SK-N-SH (cell line): ENCODE results near the gene GSTM2. TPM values are rescaled to one million over a fixed set of nuclear protein-coding genes. Genes with fewer than 3 reads are reported as not detected.

Experiments
- CTCF ChIA-PET: fragments of 300-600, 350-600 bp; formaldehyde crosslinking; extraction: SDS; loops from one replicate; lab custom pipeline; 2021; lab: Yijun Ruan, JAX
- POLR2A ChIA-PET: fragments of 350-600 bp; sonication (Branson Sonifier 250); formaldehyde crosslinking; extraction: SDS; loops from one replicate; lab custom pipeline; 2020; ENCODE audit warnings: antibody characterized with exemption, inconsistent platforms; lab: Yijun Ruan, JAX
- DNase-seq: peaks from one replicate; pipeline ENCODE4 v3.0.0; 2012
- H2AFZ ChIP-seq: fragments of 200-600 bp; sonication (generic); 2 replicates; pipeline ENCODE4 v1.8.1; 2016; ENCODE audit warnings: antibody characterized with exemption, mild to moderate bottlenecking, low read depth
- H3F3A ChIP-seq: fragments of 200-600 bp; sonication (generic); replicated peaks from 2 replicates; pipeline ENCODE3; 2016; ENCODE audit warnings: antibody characterized with exemption, mild to moderate bottlenecking; ENCODE audit not compliant: insufficient read depth
- H3K27ac ChIP-seq, 2 experiments: fragments of 200-500 bp in 1 of 2; fragments of 200-600 bp in 1 of 2; sonication (Bioruptor generic) in 1 of 2; sonication (generic), shearing (Covaris generic) in 1 of 2; 2 replicates each; pipeline versions ENCODE4 v1.5.1 to v1.6.1; 2014 to 2016; ENCODE audit warnings: low read depth in 2 of 2, inconsistent platforms in 1 of 2, low read length in 1 of 2, mild to moderate bottlenecking in 1 of 2, mixed read lengths in 1 of 2
- H3K27me3 ChIP-seq: fragments of 200-600 bp; sonication (generic), shearing (Covaris generic); 2 replicates; pipeline ENCODE4 v1.6.1; 2016; ENCODE audit warnings: mixed run types; ENCODE audit not compliant: insufficient read depth
- H3K36me3 ChIP-seq, 2 experiments: fragments of 200-500 bp in 1 of 2; fragments of 200-600 bp in 1 of 2; sonication (Bioruptor generic) in 1 of 2; sonication (generic) in 1 of 2; replicated peaks in 1 of 2; 2 replicates each; pipeline versions ENCODE3 to v1.5.1; 2014 to 2016; ENCODE audit warnings: low read length in 1 of 2, mild to moderate bottlenecking in 1 of 2; ENCODE audit not compliant: insufficient read depth in 2 of 2, control insufficient read depth in 1 of 2
- H3K4me1 ChIP-seq, 2 experiments: fragments of 200-500 bp in 1 of 2; fragments of 200-600 bp in 1 of 2; sonication (Bioruptor generic) in 1 of 2; sonication (generic), shearing (Covaris generic) in 1 of 2; 2 replicates each; pipeline versions ENCODE4 v1.5.1 to v1.6.1; 2014 to 2016; ENCODE audit warnings: low read depth in 1 of 2, low read length in 1 of 2, mixed run types in 1 of 2; ENCODE audit not compliant: insufficient read depth in 2 of 2, control insufficient read depth in 1 of 2
- H3K4me2 ChIP-seq: fragments of 200-600 bp; sonication (generic), shearing (Covaris generic); 2 replicates; pipeline ENCODE4 v1.6.1; 2017; ENCODE audit warnings: mixed run types
- H3K4me3 ChIP-seq, 2 experiments: fragments of 200-500 bp in 1 of 2; fragments of 200-600 bp in 1 of 2; sonication (Bioruptor generic) in 1 of 2; sonication (generic), shearing (Covaris generic) in 1 of 2; 2 replicates each; pipeline versions ENCODE4 v1.5.1 to v1.8.1; 2014 to 2016; ENCODE audit warnings: low read depth in 2 of 2, inconsistent platforms in 1 of 2, low read length in 1 of 2, mild to moderate bottlenecking in 1 of 2, mixed read lengths in 1 of 2, moderate library complexity in 1 of 2
- H3K79me2 ChIP-seq: fragments of 200-600 bp; sonication (generic); 2 replicates; pipeline ENCODE4 v1.8.1; 2017; ENCODE audit warnings: mild to moderate bottlenecking; ENCODE audit not compliant: insufficient read depth
- H3K9ac ChIP-seq: fragments of 200-600 bp; sonication (generic); 2 replicates; pipeline ENCODE4 v1.6.1; 2017; ENCODE audit warnings: mixed run types
- H3K9me2 ChIP-seq: fragments of 200-600 bp; sonication (generic); 2 replicates; pipeline ENCODE4 v1.6.1; 2017; ENCODE audit warnings: mixed run types
- H3K9me3 ChIP-seq: fragments of 200-600 bp; sonication (generic); 2 replicates; pipeline ENCODE4 v1.6.1; 2017; ENCODE audit warnings: mixed run types, mild to moderate bottlenecking, moderate library complexity
- H4K20me1 ChIP-seq: fragments of 200-600 bp; sonication (generic); 2 replicates; pipeline ENCODE4 v1.6.1; 2017; ENCODE audit warnings: mild to moderate bottlenecking, mixed run types; ENCODE audit not compliant: insufficient read depth
- CHD2 ChIP-seq: fragments of 150-350 bp; IDR thresholded peaks from 2 replicates; pipeline ENCODE4 v1.6.1; 2018; ENCODE audit warnings: low read length; ENCODE audit not compliant: partially characterized antibody
- CTCF ChIP-seq: fragments of 200-600 bp; sonication (generic); IDR thresholded peaks from 2 replicates; pipeline ENCODE4 v1.6.1; 2017; ENCODE audit warnings: antibody characterized with exemption, mild to moderate bottlenecking, moderate library complexity
- GABPA ChIP-seq: IDR thresholded peaks from 2 replicates; pipeline ENCODE4 v1.4.0; 2012; ENCODE audit warnings: low read depth, mild to moderate bottlenecking
- IRF3 ChIP-seq: fragments of 150-350 bp; IDR thresholded peaks from 2 replicates; pipeline ENCODE4 v1.6.1; 2016; ENCODE audit warnings: mild to moderate bottlenecking, low read depth, low read length
- MAX ChIP-seq: IDR thresholded peaks from 2 replicates; pipeline ENCODE4 v1.4.0; 2012; ENCODE audit warnings: low read depth
- MXI1 ChIP-seq: IDR thresholded peaks from 2 replicates; pipeline ENCODE4 v1.6.1; 2012; ENCODE audit warnings: mild to moderate bottlenecking, low read depth, low read length, improper control_type of control experiment
- NRF1 ChIP-seq: IDR thresholded peaks from 2 replicates; pipeline ENCODE4 v1.6.1; 2012; ENCODE audit warnings: low read depth, mild to moderate bottlenecking, low read length
- PBX3 ChIP-seq: IDR thresholded peaks from 2 replicates; pipeline ENCODE4; 2012
- RCOR1 ChIP-seq: fragments of 150-350 bp; IDR thresholded peaks from 2 replicates; pipeline ENCODE4 v1.6.1; 2017; ENCODE audit warnings: antibody characterized with exemption, low read length
- REST ChIP-seq: IDR thresholded peaks from 2 replicates; pipeline ENCODE4 v1.6.1; 2012; ENCODE audit warnings: mild to moderate bottlenecking, low read depth, low read length, moderate library complexity
- USF1 ChIP-seq: IDR thresholded peaks from 2 replicates; pipeline ENCODE4 v1.4.0; 2012; ENCODE audit warnings: low read depth, borderline replicate concordance
- WGBS: methylation state at CpG from one replicate; pipeline ENCODE4 v1.1.6; 2017; ENCODE audit warnings: low lambda C conversion rate; 5-methylcytosine and 5-hydroxymethylcytosine counted together
- polyA plus RNA-seq, 3 experiments: library from polyadenylated mRNA; depleted of rRNA; stranded (reverse); fragments of >200 nt; gene quantifications; 2 replicates each; pipeline ENCODE4 v1.2.3, GENCODE V29; 2012

The GSTM2 gene
- polyA plus RNA-seq, 1 of the 3 experiments (the other 2 are of a cell fraction): 70.2 TPM

- peaks cover 0 to 10% of the 10 kb centered on the region in 2 experiments for H3K36me3 ChIP-seq
- H3K9ac ChIP-seq: no peak overlapping the region
- H3F3A ChIP-seq: no peaks in the 10 kb centered on the region
- DNase-seq: no peak
- H3K4me3 ChIP-seq: no peak overlapping the region
- no peak overlapping the region for H2AFZ ChIP-seq
- 98% methylated on average over 4 of the region's 4 CpGs for WGBS
- H4K20me1 ChIP-seq: no peaks in the 10 kb centered on the region
- H3K4me1 ChIP-seq: peaks cover 9 to 12% of the 10 kb centered on the region in 2 experiments; a peak in 2 of 4 replicates
- ChIA-PET POLR2A (interaction anchor here (3.3 kb wide), 1 partner anchor 109 kb away, joined by 13 read pairs; the partner anchor contains the start of gene GNAI3), CTCF (interaction anchor here (0.9 to 4.0 kb wide), 8 partner anchors 9 to 327 kb away, joined by 3 to 29 read pairs (median 4); partner anchors contain the start of genes AHCYL1 and GSTM2)
- no peaks in the 10 kb centered on the region for H3K9me2 ChIP-seq
- H3K27me3 ChIP-seq: no peaks in the 10 kb centered on the region
- no peak for TF ChIP-seq MXI1
- no peak for TF ChIP-seq CTCF
- no peak for TF ChIP-seq CHD2
- no peak for TF ChIP-seq NRF1
- TF ChIP-seq USF1: no peak
- no peak for TF ChIP-seq MAX
- TF ChIP-seq GABPA: no peak
- TF ChIP-seq IRF3: no peak
- no peak for TF ChIP-seq PBX3
- no peak for TF ChIP-seq RCOR1
- TF ChIP-seq REST: no peak
- TF ChIP-seq, all 33 proteins: peak for 0
- Histone ChIP-seq H3K79me2 (no peaks in the 10 kb centered on the region), H3K4me2 (no peak overlapping the region), H3K9me3 (no peaks in the 10 kb centered on the region), H3K27ac (no peak overlapping the region)
Observed at GRCh38 chr1:109657395-109657794, 10.5 kb upstream of the GSTM2 start.
